Measurements from ENCODE around the gene DDOST.

Gene DDOST

GRCh38 chr1:20672265-20672632 lies 11.1 kb upstream of the DDOST start:
- Histone ChIP-seq H2BK12ac (ENCODE audit: low read length in 2 of 2) (no peak overlapping the region), H3K14ac (ENCODE audit: low read length in 2 of 2) (no peak overlapping the region), H2BK5ac (ENCODE audit: low read depth, low read length, poor library complexity, severe bottlenecking) (no peak overlapping the region), H3K18ac (ENCODE audit: low read depth in 1 of 2, low read length in 2 of 2) (no peak overlapping the region), H3K79me1 (replicated peaks; ENCODE audit: low read length, poor library complexity, severe bottlenecking) (no peaks in the 10 kb centered on the region), H3K27me3 (ENCODE audit: control insufficient read depth in 1 of 2, insufficient read depth in 1 of 2, low read length in 2 of 2) (peaks cover 0 to 6% of the 10 kb centered on the region in 2 experiments), H2BK120ac (ENCODE audit: low read depth, low read length) (no peak overlapping the region), H3K9ac (ENCODE audit: low read length) (no peak overlapping the region), H3K4me3 (ENCODE audit: insufficient read depth in 1 of 2, low read depth in 1 of 2, low read length in 2 of 2) (no peak overlapping the region), H4K91ac (ENCODE audit: low read length) (no peak overlapping the region), H3K23ac (ENCODE audit: low read length in 2 of 2) (no peak overlapping the region), H3K4me1 (ENCODE audit: control insufficient read depth, insufficient read depth, low read depth, low read length) (peaks cover 1% of the 10 kb centered on the region), H2BK15ac (ENCODE audit: low read depth, poor library complexity, severe bottlenecking) (no peak overlapping the region), H3K4me2 (ENCODE audit: low read length, poor library complexity, severe bottlenecking) (no peak overlapping the region), H2AFZ (ENCODE audit: low read depth, low read length) (no peak overlapping the region), H3K9me3 (ENCODE audit: control insufficient read depth, low read length) (no peaks in the 10 kb centered on the region), H3K36me3 (ENCODE audit: control insufficient read depth in 1 of 2, insufficient read depth in 2 of 2, low read depth in 1 of 2, low read length in 2 of 2) (peaks cover 0 to 5% of the 10 kb centered on the region in 2 experiments), H3K4ac (ENCODE audit: low read depth in 1 of 2, low read length in 2 of 2) (no peak overlapping the region), H2AK5ac (ENCODE audit: low read length, severe bottlenecking) (no peak overlapping the region), H3K27ac (ENCODE audit: low read length, poor library complexity, severe bottlenecking) (no peak overlapping the region), H4K8ac (ENCODE audit: low read length) (no peak overlapping the region)
- 94% methylated on average over 4 of the region's 4 CpGs for WGBS
- no peak for DNase-seq

GRCh38 chr1:20670936-20671335 lies 9.8 kb upstream of the DDOST start:
- Histone ChIP-seq H3K14ac (ENCODE audit: low read length in 2 of 2) (no peak overlapping the region), H4K8ac (ENCODE audit: low read length) (no peak overlapping the region), H3K36me3 (ENCODE audit: control insufficient read depth in 1 of 2, insufficient read depth in 2 of 2, low read depth in 1 of 2, low read length in 2 of 2) (peaks cover 0 to 5% of the 10 kb centered on the region in 2 experiments), H3K9me3 (ENCODE audit: control insufficient read depth, low read length) (no peaks in the 10 kb centered on the region), H3K4me1 (ENCODE audit: control insufficient read depth, insufficient read depth, low read depth, low read length) (peaks cover 1% of the 10 kb centered on the region), H3K27me3 (ENCODE audit: control insufficient read depth in 1 of 2, insufficient read depth in 1 of 2, low read length in 2 of 2) (peaks cover 0 to 6% of the 10 kb centered on the region in 2 experiments), H3K79me1 (replicated peaks; ENCODE audit: low read length, poor library complexity, severe bottlenecking) (no peaks in the 10 kb centered on the region), H3K18ac (ENCODE audit: low read depth in 1 of 2, low read length in 2 of 2) (no peak overlapping the region), H2BK12ac (ENCODE audit: low read length in 2 of 2) (no peak overlapping the region), H4K91ac (ENCODE audit: low read length) (no peak overlapping the region), H3K4me3 (ENCODE audit: insufficient read depth in 1 of 2, low read depth in 1 of 2, low read length in 2 of 2) (no peak overlapping the region), H3K9ac (ENCODE audit: low read length) (no peak overlapping the region), H2AK5ac (ENCODE audit: low read length, severe bottlenecking) (no peak overlapping the region), H3K23ac (ENCODE audit: low read length in 2 of 2) (no peak overlapping the region), H3K4me2 (ENCODE audit: low read length, poor library complexity, severe bottlenecking) (no peak overlapping the region), H3K4ac (ENCODE audit: low read depth in 1 of 2, low read length in 2 of 2) (no peak overlapping the region), H2AFZ (ENCODE audit: low read depth, low read length) (no peak overlapping the region), H2BK120ac (ENCODE audit: low read depth, low read length) (no peak overlapping the region), H2BK15ac (ENCODE audit: low read depth, poor library complexity, severe bottlenecking) (no peak overlapping the region), H3K27ac (ENCODE audit: low read length, poor library complexity, severe bottlenecking) (no peak overlapping the region), H2BK5ac (ENCODE audit: low read depth, low read length, poor library complexity, severe bottlenecking) (no peak overlapping the region)
- 97% methylated on average over 5 of the region's 5 CpGs for WGBS
- no peak for DNase-seq

GRCh38 chr1:20668581-20668980 lies 7.4 kb upstream of the DDOST start:
- no peak overlapping the region for H2AK5ac ChIP-seq (ENCODE audit: low read length, severe bottlenecking)

GRCh38 chr1:20666804-20667203 lies 5.6 kb upstream of the DDOST start:
- Histone ChIP-seq H3K79me1 (replicated peaks; ENCODE audit: low read length, poor library complexity, severe bottlenecking) (no peaks in the 10 kb centered on the region), H2BK15ac (ENCODE audit: low read depth, poor library complexity, severe bottlenecking) (no peak overlapping the region), H3K4ac (ENCODE audit: low read depth in 1 of 2, low read length in 2 of 2) (no peak overlapping the region), H3K36me3 (ENCODE audit: control insufficient read depth in 1 of 2, insufficient read depth in 2 of 2, low read depth in 1 of 2, low read length in 2 of 2) (peaks cover 0 to 3% of the 10 kb centered on the region in 2 experiments), H3K4me3 (ENCODE audit: insufficient read depth in 1 of 2, low read depth in 1 of 2, low read length in 2 of 2) (no peak overlapping the region), H3K14ac (ENCODE audit: low read length in 2 of 2) (no peak overlapping the region), H3K9ac (ENCODE audit: low read length) (no peak overlapping the region), H2BK5ac (ENCODE audit: low read depth, low read length, poor library complexity, severe bottlenecking) (no peak overlapping the region), H3K4me2 (ENCODE audit: low read length, poor library complexity, severe bottlenecking) (no peak overlapping the region), H3K27me3 (ENCODE audit: control insufficient read depth in 1 of 2, insufficient read depth in 1 of 2, low read length in 2 of 2) (peaks cover 0 to 2% of the 10 kb centered on the region in 2 experiments), H2BK120ac (ENCODE audit: low read depth, low read length) (no peak overlapping the region), H4K91ac (ENCODE audit: low read length) (no peak overlapping the region), H3K18ac (ENCODE audit: low read depth in 1 of 2, low read length in 2 of 2) (no peak overlapping the region), H2BK12ac (ENCODE audit: low read length in 2 of 2) (no peak overlapping the region), H2AFZ (ENCODE audit: low read depth, low read length) (peak overlapping the region; percentile 63), H3K9me3 (ENCODE audit: control insufficient read depth, low read length) (no peaks in the 10 kb centered on the region), H4K8ac (ENCODE audit: low read length) (no peak overlapping the region), H2AK5ac (ENCODE audit: low read length, severe bottlenecking) (no peak overlapping the region), H3K23ac (ENCODE audit: low read length in 2 of 2) (no peak overlapping the region), H3K4me1 (ENCODE audit: control insufficient read depth, insufficient read depth, low read depth, low read length) (peaks cover 10% of the 10 kb centered on the region), H3K27ac (ENCODE audit: low read length, poor library complexity, severe bottlenecking) (no peak overlapping the region)
- WGBS = 96% methylated on average over 1 of the region's 1 CpG
- DNase-seq = peak; percentile 24

More at GRCh38 chr1:20668581-20668980, 7.4 kb upstream of the DDOST start:
- Histone ChIP-seq H2AFZ (ENCODE audit: low read depth, low read length) (no peak overlapping the region), H3K9me3 (ENCODE audit: control insufficient read depth, low read length) (no peaks in the 10 kb centered on the region), H3K79me1 (replicated peaks; ENCODE audit: low read length, poor library complexity, severe bottlenecking) (no peaks in the 10 kb centered on the region), H3K4me3 (ENCODE audit: insufficient read depth in 1 of 2, low read depth in 1 of 2, low read length in 2 of 2) (no peak overlapping the region), H3K18ac (ENCODE audit: low read depth in 1 of 2, low read length in 2 of 2) (no peak overlapping the region), H3K27me3 (ENCODE audit: control insufficient read depth in 1 of 2, insufficient read depth in 1 of 2, low read length in 2 of 2) (peaks cover 0 to 6% of the 10 kb centered on the region in 2 experiments), H4K8ac (ENCODE audit: low read length) (no peak overlapping the region), H3K23ac (ENCODE audit: low read length in 2 of 2) (no peak overlapping the region), H3K4me2 (ENCODE audit: low read length, poor library complexity, severe bottlenecking) (no peak overlapping the region), H2BK120ac (ENCODE audit: low read depth, low read length) (no peak overlapping the region), H2BK5ac (ENCODE audit: low read depth, low read length, poor library complexity, severe bottlenecking) (no peak overlapping the region), H4K91ac (ENCODE audit: low read length) (no peak overlapping the region), H3K4ac (ENCODE audit: low read depth in 1 of 2, low read length in 2 of 2) (no peak overlapping the region), H2BK15ac (ENCODE audit: low read depth, poor library complexity, severe bottlenecking) (no peak overlapping the region), H2BK12ac (ENCODE audit: low read length in 2 of 2) (no peak overlapping the region), H3K9ac (ENCODE audit: low read length) (no peak overlapping the region), H3K27ac (ENCODE audit: low read length, poor library complexity, severe bottlenecking) (no peak overlapping the region), H3K4me1 (ENCODE audit: control insufficient read depth, insufficient read depth, low read depth, low read length) (peaks cover 3% of the 10 kb centered on the region), H3K36me3 (ENCODE audit: control insufficient read depth in 1 of 2, insufficient read depth in 2 of 2, low read depth in 1 of 2, low read length in 2 of 2) (peaks cover 0 to 5% of the 10 kb centered on the region in 2 experiments), H3K14ac (ENCODE audit: low read length in 2 of 2) (no peak overlapping the region)
- no peak for DNase-seq
- 100% methylated on average over 1 of the region's 1 CpG for WGBS
